GM21825 (cell line): ENCODE data around the gene TELO2.

Experiments
- ATAC-seq: cut with Tn5 transposase; IDR thresholded peaks from one replicate; pipeline ENCODE4 v1.9.1; 2021; ENCODE audit warnings: mild to moderate bottlenecking, moderate library complexity; ENCODE audit not compliant: unreplicated experiment

Gene TELO2

GRCh38 chr16:1550069-1550468, 56.9 kb downstream of the TELO2 start:
- no peak for ATAC-seq

GRCh38 chr16:1550696-1551095, 57.5 kb downstream of the TELO2 start:
- no peak for ATAC-seq

- ATAC-seq = no peak
These were observed 58.0 kb downstream of the TELO2 start for GRCh38 chr16:1551166-1551565.

- ATAC-seq = no peak
These were observed 59.0 kb downstream of the TELO2 start for GRCh38 chr16:1552129-1552528.

- no peak for ATAC-seq
These were observed 61.0 kb downstream of the TELO2 start for GRCh38 chr16:1553946-1554825.

GRCh38 chr16:1554826-1555445, 61.8 kb downstream of the TELO2 start:
- ATAC-seq = no peak

- ATAC-seq = no peak
These were observed 63.1 kb downstream of the TELO2 start for GRCh38 chr16:1556254-1556653.

- no peak for ATAC-seq
These were observed 63.9 kb downstream of the TELO2 start for GRCh38 chr16:1557074-1557473.

GRCh38 chr16:1557576-1557975, 64.4 kb downstream of the TELO2 start:
- ATAC-seq = no peak

GRCh38 chr16:1559446-1559975, 66.4 kb downstream of the TELO2 start:
- no peak for ATAC-seq
